ENCODE measurements around the gene TM9SF3.

The TM9SF3 gene

GRCh38 chr10:96622013-96622787, 35.4 kb upstream of the TM9SF3 start:
- no peak for DNase-seq (ENCODE audit: extremely low read depth, low read depth)
- H3K4me3 ChIP-seq (replicated peaks; ENCODE audit: low read depth, low read length): no peak overlapping the region
- no peak for TF ChIP-seq CTCF (IDR thresholded peaks at IDR 0.05; ENCODE audit: low read depth, low read length, missing control alignments)

- DNase-seq (ENCODE audit: extremely low read depth, low read depth): no peak
- no peak for TF ChIP-seq CTCF (IDR thresholded peaks at IDR 0.05; ENCODE audit: low read depth, low read length, missing control alignments)
- no peak overlapping the region for H3K4me3 ChIP-seq (replicated peaks; ENCODE audit: low read depth, low read length)
Observed at GRCh38 chr10:96619796-96620773, 33.3 kb upstream of the TM9SF3 start.

GRCh38 chr10:96619120-96619519, 32.3 kb upstream of the TM9SF3 start:
- no peak for TF ChIP-seq CTCF (IDR thresholded peaks at IDR 0.05; ENCODE audit: low read depth, low read length, missing control alignments)
- H3K4me3 ChIP-seq (replicated peaks; ENCODE audit: low read depth, low read length): no peak overlapping the region
- DNase-seq (ENCODE audit: extremely low read depth, low read depth): no peak

- no peak for DNase-seq (ENCODE audit: extremely low read depth, low read depth)
- no peak overlapping the region for H3K4me3 ChIP-seq (replicated peaks; ENCODE audit: low read depth, low read length)
- TF ChIP-seq CTCF (IDR thresholded peaks at IDR 0.05; ENCODE audit: low read depth, low read length, missing control alignments): no peak
Observed at GRCh38 chr10:96618653-96619052, 31.8 kb upstream of the TM9SF3 start.

- DNase-seq (ENCODE audit: extremely low read depth, low read depth): no peak
- TF ChIP-seq CTCF (IDR thresholded peaks at IDR 0.05; ENCODE audit: low read depth, low read length, missing control alignments): no peak
- no peak overlapping the region for H3K4me3 ChIP-seq (replicated peaks; ENCODE audit: low read depth, low read length)
Observed at GRCh38 chr10:96616961-96617360, 30.1 kb upstream of the TM9SF3 start.

GRCh38 chr10:96614515-96614914, 27.7 kb upstream of the TM9SF3 start:
- no peak overlapping the region for H3K4me3 ChIP-seq (replicated peaks; ENCODE audit: low read depth, low read length)
- TF ChIP-seq CTCF (IDR thresholded peaks at IDR 0.05; ENCODE audit: low read depth, low read length, missing control alignments): no peak
- DNase-seq (ENCODE audit: extremely low read depth, low read depth): peak; percentile 74

Measured in HFF-Myc (cell line).